LNCAP (cell line): ENCODE measurements around the gene VPS13D.
A peak's percentile ranks its signal among the peaks of the same experiment; 100 is the strongest.

ENCODE experiments used
- CTCF ChIP-seq: fragments of 450-650 bp; IDR thresholded peaks from 2 replicates; pipeline ENCODE4 v1.5.1; 2017; ENCODE audit warnings: mild to moderate bottlenecking

VPS13D gene

GRCh38 chr1:12302798-12303447 lies 73.1 kb downstream of the VPS13D start:
- TF ChIP-seq CTCF = no peak

- TF ChIP-seq CTCF = no peak
Measured at GRCh38 chr1:12305377-12305776, 75.5 kb downstream of the VPS13D start.

- TF ChIP-seq CTCF = no peak
Measured at GRCh38 chr1:12309783-12310742, 80.2 kb downstream of the VPS13D start.

GRCh38 chr1:12314333-12314903 lies 84.6 kb downstream of the VPS13D start:
- TF ChIP-seq CTCF = peak; percentile 64

GRCh38 chr1:12315146-12315545 lies 85.3 kb downstream of the VPS13D start:
- TF ChIP-seq CTCF = no peak

- TF ChIP-seq CTCF = no peak
Measured at GRCh38 chr1:12316331-12316730, 86.5 kb downstream of the VPS13D start.

GRCh38 chr1:12320486-12320885 lies 90.7 kb downstream of the VPS13D start:
- no peak for TF ChIP-seq CTCF
